ENCODE results near the gene FUZ.

- TF ChIP-seq POLR2A (IDR thresholded peaks at IDR 0.05), result no peak
- TF ChIP-seq CTCF (IDR thresholded peaks at IDR 0.05), result no peak
These were observed 5.7 kb upstream of the FUZ start for GRCh38 chr19:49818649-49819370.
